ENCODE results near the gene APOH.
"Not testable (repeated sequence)": the region's sequence is repeated elsewhere in the genome, so short reads cannot be mapped to it uniquely, and the experiment has no call there.

APOH gene

GRCh38 chr17:66228887-66229782 is at the start of gene APOH:
APOH (minus strand) TSS chr17:66229415; CDS start chr17:66229379, 36 bp downstream.
- DNase-seq, result no peak

GRCh38 chr17:66277191-66277590 is 48.0 kb upstream of the APOH start:
- DNase-seq, result no peak

- no peak for DNase-seq
Measured at GRCh38 chr17:66276328-66276937, 47.2 kb upstream of the APOH start.

GRCh38 chr17:66275651-66276050 is 46.4 kb upstream of the APOH start:
- no peak for DNase-seq

- DNase-seq, result no peak
Measured at GRCh38 chr17:66273586-66273848, 44.3 kb upstream of the APOH start.

GRCh38 chr17:66272811-66273585 is 43.8 kb upstream of the APOH start:
- DNase-seq, result no peak

GRCh38 chr17:66271512-66271911 is 42.3 kb upstream of the APOH start:
- DNase-seq, result no peak

- DNase-seq, result no peak
Measured at GRCh38 chr17:66270106-66270505, 40.9 kb upstream of the APOH start.

- DNase-seq, result no peak
Measured at GRCh38 chr17:66268247-66268927, 39.2 kb upstream of the APOH start.

- DNase-seq, result no peak
Measured at GRCh38 chr17:66264696-66265095, 35.5 kb upstream of the APOH start.

- DNase-seq, result no peak
Measured at GRCh38 chr17:66262767-66263166, 33.6 kb upstream of the APOH start.

GRCh38 chr17:66260688-66261087 is 31.5 kb upstream of the APOH start:
- DNase-seq, result no peak

GRCh38 chr17:66260275-66260674 is 31.1 kb upstream of the APOH start:
- DNase-seq, result no peak

GRCh38 chr17:66255527-66255971 is 26.3 kb upstream of the APOH start:
- DNase-seq, result peak; percentile 11

- DNase-seq, result peak; percentile 72
Measured at GRCh38 chr17:66255112-66255511, 25.9 kb upstream of the APOH start.

GRCh38 chr17:66253458-66253857 is 24.2 kb upstream of the APOH start:
- DNase-seq, result not testable (repeated sequence)

- DNase-seq, result no peak
Measured at GRCh38 chr17:66250686-66251085, 21.5 kb upstream of the APOH start.

- no peak for DNase-seq
Measured at GRCh38 chr17:66248285-66248684, 19.1 kb upstream of the APOH start.

GRCh38 chr17:66241839-66242238 is 12.6 kb upstream of the APOH start:
- no peak for DNase-seq

- DNase-seq, result no peak
Measured at GRCh38 chr17:66240630-66241029, 11.4 kb upstream of the APOH start.

GRCh38 chr17:66240013-66240412 is 10.8 kb upstream of the APOH start:
- DNase-seq, result no peak

GRCh38 chr17:66235377-66235994 is 6.3 kb upstream of the APOH start:
- no peak for DNase-seq

GRCh38 chr17:66234611-66235010 is 5.4 kb upstream of the APOH start:
- DNase-seq, result no peak

Data from CD4-positive, alpha-beta T cell treated with Interleukin-4 for 4 hours (primary cell).